ENCODE measurements around the gene CDCP1.

Gene CDCP1, protein sequence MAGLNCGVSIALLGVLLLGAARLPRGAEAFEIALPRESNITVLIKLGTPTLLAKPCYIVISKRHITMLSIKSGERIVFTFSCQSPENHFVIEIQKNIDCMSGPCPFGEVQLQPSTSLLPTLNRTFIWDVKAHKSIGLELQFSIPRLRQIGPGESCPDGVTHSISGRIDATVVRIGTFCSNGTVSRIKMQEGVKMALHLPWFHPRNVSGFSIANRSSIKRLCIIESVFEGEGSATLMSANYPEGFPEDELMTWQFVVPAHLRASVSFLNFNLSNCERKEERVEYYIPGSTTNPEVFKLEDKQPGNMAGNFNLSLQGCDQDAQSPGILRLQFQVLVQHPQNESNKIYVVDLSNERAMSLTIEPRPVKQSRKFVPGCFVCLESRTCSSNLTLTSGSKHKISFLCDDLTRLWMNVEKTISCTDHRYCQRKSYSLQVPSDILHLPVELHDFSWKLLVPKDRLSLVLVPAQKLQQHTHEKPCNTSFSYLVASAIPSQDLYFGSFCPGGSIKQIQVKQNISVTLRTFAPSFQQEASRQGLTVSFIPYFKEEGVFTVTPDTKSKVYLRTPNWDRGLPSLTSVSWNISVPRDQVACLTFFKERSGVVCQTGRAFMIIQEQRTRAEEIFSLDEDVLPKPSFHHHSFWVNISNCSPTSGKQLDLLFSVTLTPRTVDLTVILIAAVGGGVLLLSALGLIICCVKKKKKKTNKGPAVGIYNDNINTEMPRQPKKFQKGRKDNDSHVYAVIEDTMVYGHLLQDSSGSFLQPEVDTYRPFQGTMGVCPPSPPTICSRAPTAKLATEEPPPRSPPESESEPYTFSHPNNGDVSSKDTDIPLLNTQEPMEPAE

DNA sequence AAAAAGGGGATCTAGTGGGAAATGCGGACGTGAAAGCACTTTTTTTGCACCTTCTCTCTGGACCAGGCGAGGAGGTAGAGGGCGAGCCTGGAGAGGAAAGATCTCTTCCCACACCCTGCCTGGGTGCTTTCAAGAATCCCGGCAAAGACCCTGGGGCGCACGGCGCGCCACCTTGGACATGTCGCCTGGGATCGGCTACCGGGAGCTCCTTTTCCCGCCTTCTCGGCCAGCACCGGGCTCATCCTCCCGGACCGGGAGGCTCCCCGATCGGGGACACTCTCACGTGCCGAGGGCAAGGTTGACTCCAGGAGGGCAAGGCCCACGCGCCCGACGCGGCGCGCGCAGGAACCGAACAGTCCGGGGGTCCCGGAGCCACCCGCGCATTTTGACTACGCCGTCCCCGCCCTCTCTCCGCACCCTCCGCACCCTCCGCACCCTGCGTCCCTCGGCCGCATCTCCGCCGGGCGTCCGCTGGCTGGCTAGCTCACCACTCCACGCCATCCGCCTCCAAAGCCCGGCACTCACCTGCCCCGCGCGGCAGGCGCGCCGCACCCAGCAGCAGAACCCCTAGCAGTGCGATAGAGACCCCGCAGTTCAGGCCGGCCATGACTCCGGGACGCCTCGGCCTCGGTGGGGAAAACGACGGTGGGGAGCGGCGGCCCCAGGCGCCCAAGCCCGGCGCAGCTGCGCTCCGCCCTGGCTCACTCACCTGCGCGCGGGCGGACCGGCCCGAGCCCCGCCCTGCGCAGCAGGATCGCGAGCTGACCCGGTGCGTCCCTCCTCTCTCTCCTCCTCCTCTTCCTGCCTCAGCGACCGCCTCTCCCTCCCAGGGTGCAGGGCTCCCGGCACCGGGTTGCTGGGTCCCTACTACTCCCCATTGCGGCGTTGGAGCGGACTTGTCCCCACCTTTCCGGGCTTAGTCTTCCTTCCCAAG, at the start of gene CDCP1:
TSS of gene CDCP1 (minus strand) at position 698 of the 934 bp plus-strand sequence. CDS start at position 607, 91 bp downstream.
- TF ChIP-seq, protein P1, sequence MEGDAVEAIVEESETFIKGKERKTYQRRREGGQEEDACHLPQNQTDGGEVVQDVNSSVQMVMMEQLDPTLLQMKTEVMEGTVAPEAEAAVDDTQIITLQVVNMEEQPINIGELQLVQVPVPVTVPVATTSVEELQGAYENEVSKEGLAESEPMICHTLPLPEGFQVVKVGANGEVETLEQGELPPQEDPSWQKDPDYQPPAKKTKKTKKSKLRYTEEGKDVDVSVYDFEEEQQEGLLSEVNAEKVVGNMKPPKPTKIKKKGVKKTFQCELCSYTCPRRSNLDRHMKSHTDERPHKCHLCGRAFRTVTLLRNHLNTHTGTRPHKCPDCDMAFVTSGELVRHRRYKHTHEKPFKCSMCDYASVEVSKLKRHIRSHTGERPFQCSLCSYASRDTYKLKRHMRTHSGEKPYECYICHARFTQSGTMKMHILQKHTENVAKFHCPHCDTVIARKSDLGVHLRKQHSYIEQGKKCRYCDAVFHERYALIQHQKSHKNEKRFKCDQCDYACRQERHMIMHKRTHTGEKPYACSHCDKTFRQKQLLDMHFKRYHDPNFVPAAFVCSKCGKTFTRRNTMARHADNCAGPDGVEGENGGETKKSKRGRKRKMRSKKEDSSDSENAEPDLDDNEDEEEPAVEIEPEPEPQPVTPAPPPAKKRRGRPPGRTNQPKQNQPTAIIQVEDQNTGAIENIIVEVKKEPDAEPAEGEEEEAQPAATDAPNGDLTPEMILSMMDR (IDR thresholded peaks at IDR 0.05; ENCODE audit: low read depth, low read length) = no peak
- no peak for DNase-seq (ENCODE audit: extremely low read depth, low read depth)

DNA sequence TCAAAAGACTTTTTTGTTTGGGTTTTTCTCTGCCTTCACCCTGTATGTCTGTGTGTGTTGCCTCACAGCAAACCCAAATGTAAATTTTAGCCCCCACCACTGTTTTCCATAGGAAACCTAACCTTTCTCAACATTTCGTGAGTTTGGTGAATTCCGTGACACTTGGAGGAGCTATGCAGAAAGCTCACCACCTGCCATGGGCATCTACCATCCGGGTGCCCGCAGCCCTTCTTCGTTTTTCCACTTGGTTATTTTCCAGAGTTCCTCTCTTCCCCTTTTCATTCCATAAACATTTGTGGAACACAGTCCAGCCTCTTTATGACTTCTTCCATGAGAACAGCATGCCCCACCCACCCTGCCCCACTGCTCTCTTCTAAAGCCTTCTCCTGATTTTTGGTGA, 48.6 kb upstream of the CDCP1 start:
- no peak for DNase-seq (ENCODE audit: extremely low read depth, low read depth)
- TF ChIP-seq, protein P1 (IDR thresholded peaks at IDR 0.05; ENCODE audit: low read depth, low read length) = no peak

DNA sequence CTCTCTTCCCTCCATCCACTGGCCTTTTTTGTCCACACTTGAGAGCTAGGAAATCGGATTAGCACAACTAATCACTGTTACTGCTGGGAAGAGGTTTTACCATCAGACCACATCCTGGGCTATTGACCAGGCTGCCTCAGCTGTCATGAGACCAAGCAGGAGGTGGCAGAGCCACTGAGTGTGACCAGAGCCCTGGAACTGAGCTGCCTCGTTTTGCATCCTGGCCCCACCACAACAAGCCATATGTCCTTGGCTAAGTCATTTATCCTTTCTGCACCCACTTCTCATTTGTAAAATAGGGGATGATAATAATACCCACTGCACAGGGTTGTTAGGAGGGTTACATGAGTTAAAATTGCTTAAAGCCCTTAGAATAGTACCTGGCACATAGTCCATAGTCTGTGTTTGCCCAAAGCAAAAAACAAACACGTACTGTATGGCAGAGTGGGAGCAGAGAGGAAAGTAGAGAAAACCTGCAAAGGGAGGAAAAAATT, 45.8 kb upstream of the CDCP1 start:
- DNase-seq (ENCODE audit: extremely low read depth, low read depth) = no peak
- TF ChIP-seq, protein P1 (IDR thresholded peaks at IDR 0.05; ENCODE audit: low read depth, low read length) = no peak

DNA sequence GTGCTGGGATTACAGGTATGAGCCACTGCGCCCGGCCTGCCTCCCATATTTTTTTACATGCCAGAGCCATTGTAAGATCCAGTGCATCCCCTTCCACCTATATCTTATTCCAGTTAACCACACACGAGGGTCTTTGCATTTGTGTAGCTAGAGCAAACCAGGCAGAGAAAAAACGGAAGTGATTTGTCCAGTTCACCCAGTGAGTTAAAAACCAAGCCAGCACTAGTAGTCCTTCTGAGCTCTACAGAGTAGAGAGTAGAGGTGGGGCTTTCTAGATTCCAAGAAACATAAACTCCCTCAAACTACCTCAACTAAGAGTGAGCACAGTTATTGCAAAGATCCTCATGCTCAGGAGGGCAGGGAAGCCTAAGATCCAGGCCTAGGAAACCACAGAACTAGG, 45.2 kb upstream of the CDCP1 start:
- DNase-seq (ENCODE audit: extremely low read depth, low read depth) = no peak

DNA sequence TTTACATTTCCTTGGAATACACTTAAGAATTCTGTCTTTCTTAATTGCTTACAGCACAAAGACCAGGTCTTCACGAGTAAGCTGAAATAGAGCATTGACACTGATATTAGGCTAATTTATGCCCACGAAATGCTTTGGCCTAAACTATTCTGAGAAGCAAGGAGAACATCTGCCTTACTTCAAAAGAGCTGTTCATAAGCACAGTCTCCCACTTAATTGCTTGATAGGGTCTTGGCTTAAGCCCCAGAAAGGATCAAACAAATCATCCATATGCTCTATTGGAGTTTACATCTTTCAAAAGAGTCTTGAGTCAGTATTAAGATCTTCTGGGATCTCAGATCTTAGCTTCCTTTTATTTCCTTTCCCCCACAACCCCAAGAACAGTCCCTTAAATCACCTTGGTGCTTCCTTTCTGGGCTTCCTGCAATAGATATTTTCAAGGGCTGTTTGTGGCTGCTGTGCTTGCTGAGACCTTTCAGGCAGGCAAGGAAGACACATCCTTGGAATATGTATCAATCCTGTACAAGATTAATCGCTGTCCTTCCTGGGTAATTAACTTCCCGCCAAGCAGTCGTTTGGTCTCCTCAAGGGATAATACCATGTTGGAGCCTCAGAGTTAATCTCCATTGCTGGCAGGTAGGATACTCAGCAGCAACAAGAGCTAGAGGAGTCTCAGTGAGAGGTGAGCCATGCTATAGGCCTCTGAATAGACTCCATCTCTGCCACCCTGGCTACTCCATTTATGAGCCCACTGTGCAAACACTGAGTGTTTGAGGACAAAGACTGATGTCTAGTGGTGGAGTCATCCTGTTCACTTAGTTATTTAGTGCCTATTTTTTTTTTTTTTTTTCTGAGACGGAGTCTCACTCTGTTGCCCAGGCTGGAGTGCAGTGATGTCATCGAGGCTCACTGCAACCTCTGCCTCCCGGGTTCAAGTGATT, 42.8 kb upstream of the CDCP1 start:
- no peak for DNase-seq (ENCODE audit: extremely low read depth, low read depth)
- TF ChIP-seq, protein P1 (IDR thresholded peaks at IDR 0.05; ENCODE audit: low read depth, low read length) = no peak

More for the DNA sequence above, 45.2 kb upstream of the CDCP1 start:
- TF ChIP-seq, protein P1 (IDR thresholded peaks at IDR 0.05; ENCODE audit: low read depth, low read length) = no peak

DNA sequence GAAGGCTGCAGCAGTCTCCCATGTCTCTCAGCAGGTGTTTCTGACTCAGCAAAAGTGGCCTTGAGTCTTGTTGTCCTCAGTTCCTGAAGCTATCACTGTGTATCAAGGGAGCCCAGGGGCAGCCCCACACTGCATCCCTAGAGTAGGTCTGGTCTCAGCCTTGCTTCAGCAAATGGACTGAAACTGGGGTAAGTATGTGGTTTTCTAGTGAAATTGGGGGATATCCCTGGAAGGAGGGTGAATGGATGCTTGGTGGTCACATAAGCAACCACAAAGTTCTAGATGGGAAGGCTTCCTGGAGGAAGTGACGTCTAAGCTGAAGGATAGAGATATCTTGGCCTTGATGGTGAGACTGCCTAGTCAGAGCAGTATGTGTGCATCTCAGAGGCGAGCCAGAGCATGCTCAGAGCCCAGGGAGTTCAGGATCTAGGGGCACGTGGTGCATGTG, 41.5 kb upstream of the CDCP1 start:
- TF ChIP-seq, protein P1 (IDR thresholded peaks at IDR 0.05; ENCODE audit: low read depth, low read length) = no peak
- DNase-seq (ENCODE audit: extremely low read depth, low read depth) = no peak

Measured in AG09319 (cell line).